ENCODE results near the gene IGSF22. TPM values are rescaled to one million over a fixed set of nuclear protein-coding genes. Genes with fewer than 3 reads are reported as not detected.

IGSF22 gene
- total RNA-seq, 1 donor: 1.3 TPM

DNA sequence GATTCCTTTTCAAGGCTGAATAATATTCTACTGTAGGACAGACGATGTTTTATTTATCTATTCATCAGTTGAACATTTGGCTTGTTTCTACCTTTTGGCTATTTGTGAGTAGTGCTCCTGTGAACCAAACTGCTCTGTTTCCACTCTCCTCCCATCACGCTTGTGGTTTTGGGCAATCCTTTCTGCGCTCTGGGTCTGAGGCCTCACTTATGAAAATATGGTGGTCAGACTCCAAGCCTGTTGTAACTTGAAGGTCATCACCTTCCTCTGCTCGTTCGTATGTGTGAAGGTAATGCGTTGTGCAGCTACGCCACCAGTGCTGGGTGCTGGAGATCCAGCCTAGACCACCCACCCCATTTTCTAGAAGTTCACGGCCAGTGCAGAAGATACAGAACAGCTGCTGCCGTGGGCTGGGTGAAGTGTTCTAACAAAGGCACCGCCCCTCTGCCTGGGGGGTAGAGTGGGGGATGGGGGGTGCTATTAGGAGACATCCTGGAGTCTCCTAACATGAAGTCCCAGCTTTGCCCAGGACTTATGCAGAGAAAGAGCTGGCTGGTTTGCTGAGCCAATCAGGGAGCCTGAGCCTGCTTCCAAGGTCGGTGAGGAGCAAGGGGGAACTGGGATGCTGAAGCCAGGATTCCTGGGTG is 44.6 kb upstream of the IGSF22 start:
- DNase-seq (ENCODE audit: low read depth): no peak
- H3K4me3 ChIP-seq (ENCODE audit: low read depth, low read length): no peak overlapping the region
- no peak for TF ChIP-seq CTCF (IDR thresholded peaks at IDR 0.05; ENCODE audit: insufficient read depth, low read depth, low read length)

DNA sequence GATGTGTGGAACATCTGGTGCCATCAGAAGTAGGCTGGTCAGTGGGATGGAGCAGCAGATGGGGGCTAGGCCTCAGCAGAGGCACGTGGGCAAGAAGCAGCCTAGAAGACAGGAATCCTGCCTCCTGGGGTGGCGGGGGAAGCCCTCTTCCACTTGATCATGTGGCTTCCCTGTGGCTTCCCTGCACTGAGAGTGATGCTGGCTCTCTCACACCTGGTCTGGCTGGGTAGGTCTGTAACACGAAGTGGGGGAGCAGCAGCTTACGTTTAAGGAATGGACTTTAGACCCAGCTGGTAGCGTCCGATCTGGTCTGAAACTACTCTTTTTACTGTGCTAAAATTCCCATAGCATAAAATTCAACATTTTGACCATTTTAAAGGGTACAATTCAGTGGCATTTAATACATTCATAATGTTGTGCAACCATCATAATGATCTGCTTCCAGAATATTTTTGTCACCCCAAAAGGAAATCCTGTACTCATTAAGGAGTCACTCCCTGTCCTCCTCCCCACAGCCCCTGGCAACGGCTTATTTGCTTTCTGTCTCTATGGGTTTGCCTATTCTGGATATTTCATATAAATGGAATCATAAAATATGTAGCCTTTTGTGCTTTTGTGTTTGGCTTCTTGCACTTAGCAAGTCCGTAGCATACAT is 43.9 kb upstream of the IGSF22 start:
- no peak for TF ChIP-seq CTCF (IDR thresholded peaks at IDR 0.05; ENCODE audit: insufficient read depth, low read depth, low read length)
- no peak for DNase-seq (ENCODE audit: low read depth)
- H3K4me3 ChIP-seq (ENCODE audit: low read depth, low read length): no peak overlapping the region

- no peak for DNase-seq (ENCODE audit: low read depth)
- no peak for TF ChIP-seq CTCF (IDR thresholded peaks at IDR 0.05; ENCODE audit: insufficient read depth, low read depth, low read length)
- H3K4me3 ChIP-seq (ENCODE audit: low read depth, low read length): no peak overlapping the region
Measured at GRCh38 chr11:18768978-18769377, 43.0 kb upstream of the IGSF22 start.

DNA sequence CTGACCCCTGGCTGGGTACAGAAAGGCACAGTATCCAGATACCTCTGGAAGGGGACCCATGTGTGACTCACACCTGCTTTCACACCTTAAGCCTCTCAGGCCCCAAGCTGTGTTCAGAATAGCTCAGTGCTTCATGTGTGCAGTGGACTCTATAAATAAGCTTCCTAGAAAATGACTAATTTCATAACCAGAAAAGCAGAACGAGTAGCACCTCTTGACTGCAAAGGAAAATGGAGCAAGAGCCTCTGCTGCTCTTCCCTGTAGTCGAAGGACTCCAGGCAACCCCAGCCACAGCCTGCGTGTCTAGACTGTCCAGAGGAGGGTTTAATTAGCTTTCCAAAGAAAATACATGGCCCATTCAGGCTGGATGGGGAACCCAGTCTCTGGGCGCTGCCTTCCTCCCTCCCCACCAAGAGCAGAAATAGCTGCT is 42.5 kb upstream of the IGSF22 start:
- TF ChIP-seq CTCF (IDR thresholded peaks at IDR 0.05; ENCODE audit: insufficient read depth, low read depth, low read length): no peak

DNA sequence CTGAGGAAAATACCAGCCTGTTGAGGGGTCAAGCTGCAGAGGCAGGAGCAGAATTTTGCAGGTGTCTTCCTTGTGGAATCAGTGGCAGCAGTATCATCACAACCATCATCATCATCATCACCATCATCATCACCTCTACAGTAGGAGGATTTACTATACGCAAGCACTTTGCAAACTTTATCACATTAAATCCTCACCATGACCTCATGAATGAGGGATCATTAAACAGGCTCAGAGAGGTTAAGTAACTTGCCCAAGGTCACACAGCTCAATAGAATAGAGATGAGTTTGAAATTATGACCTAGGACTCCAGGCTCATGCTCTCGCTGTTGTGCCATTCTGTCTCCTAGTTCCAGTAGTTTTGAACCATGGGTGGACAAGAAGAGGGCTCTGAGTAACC is 40.0 kb upstream of the IGSF22 start:
- DNase-seq (ENCODE audit: low read depth): no peak
- no peak for TF ChIP-seq CTCF (IDR thresholded peaks at IDR 0.05; ENCODE audit: insufficient read depth, low read depth, low read length)
- H3K4me3 ChIP-seq (ENCODE audit: low read depth, low read length): no peak overlapping the region

More for the DNA sequence above, 42.5 kb upstream of the IGSF22 start:
- no peak for DNase-seq (ENCODE audit: low read depth)
- H3K4me3 ChIP-seq (ENCODE audit: low read depth, low read length): no peak overlapping the region

DNA sequence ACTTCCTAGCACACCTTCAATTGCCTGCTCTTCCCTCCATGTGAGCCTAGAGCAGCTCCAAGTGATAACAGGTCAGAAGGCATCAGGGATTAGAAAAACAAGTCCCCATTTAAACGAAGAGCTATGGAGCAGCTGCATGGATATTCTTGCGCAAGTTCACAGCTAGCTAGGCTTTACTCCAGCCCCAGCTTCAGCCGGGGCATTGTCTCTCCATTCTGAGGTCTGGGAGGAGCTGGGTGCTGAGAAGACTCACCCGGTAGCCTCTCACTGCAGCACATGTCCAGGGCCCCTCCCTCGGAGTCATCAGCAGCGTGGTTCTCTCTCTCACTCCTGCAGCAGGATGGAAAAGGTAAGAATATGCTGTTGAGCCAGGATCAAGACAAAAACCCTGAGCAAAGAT is 39.6 kb upstream of the IGSF22 start:
- H3K4me3 ChIP-seq (ENCODE audit: low read depth, low read length): no peak overlapping the region
- DNase-seq (ENCODE audit: low read depth): no peak
- TF ChIP-seq CTCF (IDR thresholded peaks at IDR 0.05; ENCODE audit: insufficient read depth, low read depth, low read length): no peak

Measured in fibroblast of villous mesenchyme (primary cell).